ENCODE results near the gene ARHGEF12.

DNA sequence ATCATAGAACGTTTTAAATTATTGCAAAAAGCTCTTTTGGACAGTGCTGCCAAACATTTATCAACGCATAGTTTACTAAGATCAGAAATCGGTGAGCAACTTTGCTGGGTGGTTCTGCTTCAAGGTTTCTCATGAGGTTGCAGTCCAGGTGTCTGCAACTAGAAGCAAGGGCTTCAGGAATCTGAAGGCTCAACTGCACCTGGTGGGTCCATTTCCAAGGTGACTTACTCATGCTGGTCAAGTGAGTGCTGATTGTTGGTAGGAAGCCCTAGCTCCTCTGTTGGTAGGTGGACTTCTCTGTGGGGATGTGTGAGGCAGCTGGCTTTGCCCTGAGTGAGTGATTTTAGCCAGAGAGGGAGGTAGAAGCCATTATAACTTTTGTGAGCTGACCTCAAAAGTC, 22.5 kb downstream of the ARHGEF12 start:
- TF ChIP-seq, protein P1, sequence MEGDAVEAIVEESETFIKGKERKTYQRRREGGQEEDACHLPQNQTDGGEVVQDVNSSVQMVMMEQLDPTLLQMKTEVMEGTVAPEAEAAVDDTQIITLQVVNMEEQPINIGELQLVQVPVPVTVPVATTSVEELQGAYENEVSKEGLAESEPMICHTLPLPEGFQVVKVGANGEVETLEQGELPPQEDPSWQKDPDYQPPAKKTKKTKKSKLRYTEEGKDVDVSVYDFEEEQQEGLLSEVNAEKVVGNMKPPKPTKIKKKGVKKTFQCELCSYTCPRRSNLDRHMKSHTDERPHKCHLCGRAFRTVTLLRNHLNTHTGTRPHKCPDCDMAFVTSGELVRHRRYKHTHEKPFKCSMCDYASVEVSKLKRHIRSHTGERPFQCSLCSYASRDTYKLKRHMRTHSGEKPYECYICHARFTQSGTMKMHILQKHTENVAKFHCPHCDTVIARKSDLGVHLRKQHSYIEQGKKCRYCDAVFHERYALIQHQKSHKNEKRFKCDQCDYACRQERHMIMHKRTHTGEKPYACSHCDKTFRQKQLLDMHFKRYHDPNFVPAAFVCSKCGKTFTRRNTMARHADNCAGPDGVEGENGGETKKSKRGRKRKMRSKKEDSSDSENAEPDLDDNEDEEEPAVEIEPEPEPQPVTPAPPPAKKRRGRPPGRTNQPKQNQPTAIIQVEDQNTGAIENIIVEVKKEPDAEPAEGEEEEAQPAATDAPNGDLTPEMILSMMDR (IDR thresholded peaks at IDR 0.05): no peak
- no peak for TF ChIP-seq EP300 (IDR thresholded peaks at IDR 0.05)
